Germinal center (tissue), 1 donor: ENCODE data around the gene UGGT1.
A peak's percentile ranks its signal among the peaks of the same experiment; 100 is the strongest.

ENCODE experiments used
- DNase-seq: peaks from one replicate; pipeline ENCODE4 v3.0.0; 2012; ENCODE audit warnings: mixed read lengths, low spot score

The UGGT1 gene, protein sequence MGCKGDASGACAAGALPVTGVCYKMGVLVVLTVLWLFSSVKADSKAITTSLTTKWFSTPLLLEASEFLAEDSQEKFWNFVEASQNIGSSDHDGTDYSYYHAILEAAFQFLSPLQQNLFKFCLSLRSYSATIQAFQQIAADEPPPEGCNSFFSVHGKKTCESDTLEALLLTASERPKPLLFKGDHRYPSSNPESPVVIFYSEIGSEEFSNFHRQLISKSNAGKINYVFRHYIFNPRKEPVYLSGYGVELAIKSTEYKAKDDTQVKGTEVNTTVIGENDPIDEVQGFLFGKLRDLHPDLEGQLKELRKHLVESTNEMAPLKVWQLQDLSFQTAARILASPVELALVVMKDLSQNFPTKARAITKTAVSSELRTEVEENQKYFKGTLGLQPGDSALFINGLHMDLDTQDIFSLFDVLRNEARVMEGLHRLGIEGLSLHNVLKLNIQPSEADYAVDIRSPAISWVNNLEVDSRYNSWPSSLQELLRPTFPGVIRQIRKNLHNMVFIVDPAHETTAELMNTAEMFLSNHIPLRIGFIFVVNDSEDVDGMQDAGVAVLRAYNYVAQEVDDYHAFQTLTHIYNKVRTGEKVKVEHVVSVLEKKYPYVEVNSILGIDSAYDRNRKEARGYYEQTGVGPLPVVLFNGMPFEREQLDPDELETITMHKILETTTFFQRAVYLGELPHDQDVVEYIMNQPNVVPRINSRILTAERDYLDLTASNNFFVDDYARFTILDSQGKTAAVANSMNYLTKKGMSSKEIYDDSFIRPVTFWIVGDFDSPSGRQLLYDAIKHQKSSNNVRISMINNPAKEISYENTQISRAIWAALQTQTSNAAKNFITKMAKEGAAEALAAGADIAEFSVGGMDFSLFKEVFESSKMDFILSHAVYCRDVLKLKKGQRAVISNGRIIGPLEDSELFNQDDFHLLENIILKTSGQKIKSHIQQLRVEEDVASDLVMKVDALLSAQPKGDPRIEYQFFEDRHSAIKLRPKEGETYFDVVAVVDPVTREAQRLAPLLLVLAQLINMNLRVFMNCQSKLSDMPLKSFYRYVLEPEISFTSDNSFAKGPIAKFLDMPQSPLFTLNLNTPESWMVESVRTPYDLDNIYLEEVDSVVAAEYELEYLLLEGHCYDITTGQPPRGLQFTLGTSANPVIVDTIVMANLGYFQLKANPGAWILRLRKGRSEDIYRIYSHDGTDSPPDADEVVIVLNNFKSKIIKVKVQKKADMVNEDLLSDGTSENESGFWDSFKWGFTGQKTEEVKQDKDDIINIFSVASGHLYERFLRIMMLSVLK (N-terminal part only)

GRCh38 chr2:128090945-128091725 lies at the start of gene UGGT1:
Gene UGGT1 (plus strand): TSS chr2:128091200. CDS start chr2:128091358, 158 bp downstream.
- peak; percentile 93 for DNase-seq

DNA sequence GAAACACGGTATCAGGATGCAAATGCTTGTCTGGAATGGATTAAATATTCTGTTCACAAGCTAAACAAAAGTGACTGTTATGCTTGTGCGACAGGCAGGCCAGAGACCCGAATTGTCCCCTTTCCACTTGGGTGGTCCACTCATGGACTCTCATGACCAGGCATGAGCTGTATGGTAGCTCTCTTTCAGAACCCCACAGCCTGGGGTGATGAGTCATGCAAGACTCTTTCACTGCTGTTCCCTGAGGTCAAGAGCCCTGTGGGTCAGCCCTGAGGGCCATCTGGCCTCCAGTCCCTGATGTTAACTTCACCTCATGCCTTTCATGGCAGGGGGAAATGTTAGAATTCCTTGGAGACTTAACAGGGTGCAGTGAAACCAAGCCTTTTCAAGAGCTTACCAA lies 49.4 kb upstream of the UGGT1 start:
- DNase-seq = no peak

GRCh38 chr2:128043041-128043440 lies 48.0 kb upstream of the UGGT1 start:
- no peak for DNase-seq

DNA sequence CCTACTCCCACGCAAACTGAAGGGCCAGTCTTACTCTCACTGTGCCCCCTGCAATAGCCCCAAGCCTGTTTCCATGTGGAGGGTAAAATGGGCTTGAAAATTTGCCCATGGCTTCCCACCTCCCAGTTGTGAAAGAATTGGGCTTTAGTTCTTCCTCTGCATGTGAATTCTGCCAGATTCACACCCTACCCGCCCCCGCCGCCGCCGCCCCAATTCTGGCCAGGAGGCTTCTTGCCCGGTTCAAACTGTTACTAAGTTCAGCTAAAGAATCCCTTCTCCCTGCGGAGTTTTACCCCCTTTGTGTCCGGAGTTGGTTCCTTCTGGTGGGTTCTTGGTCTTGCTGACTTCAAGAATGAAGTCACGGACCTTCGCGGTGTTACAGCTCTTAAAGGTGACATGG lies 37.7 kb upstream of the UGGT1 start:
- no peak for DNase-seq

GRCh38 chr2:128054104-128054885 lies 36.7 kb upstream of the UGGT1 start:
- no peak for DNase-seq

DNA sequence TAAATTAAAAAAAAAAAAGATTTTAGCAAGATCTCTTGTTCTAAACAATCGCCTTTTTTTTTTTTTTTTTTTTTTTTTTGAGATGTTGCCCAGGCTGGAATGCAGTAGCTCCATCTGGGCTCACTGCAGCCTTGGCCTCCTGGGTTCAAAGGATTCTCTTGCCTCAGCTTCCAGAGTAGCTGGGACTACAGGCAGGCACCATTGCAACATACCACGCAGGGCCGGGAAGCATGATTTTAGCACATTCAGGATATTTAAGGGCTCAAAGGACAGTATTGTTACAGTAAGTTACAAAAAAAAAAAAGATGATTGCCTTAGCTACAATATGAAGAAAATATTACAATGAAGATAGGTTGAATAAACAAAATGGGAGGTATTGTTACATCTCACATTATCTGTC lies 33.7 kb upstream of the UGGT1 start:
- DNase-seq = no peak

GRCh38 chr2:128058114-128058513 lies 32.9 kb upstream of the UGGT1 start:
- DNase-seq = no peak

DNA sequence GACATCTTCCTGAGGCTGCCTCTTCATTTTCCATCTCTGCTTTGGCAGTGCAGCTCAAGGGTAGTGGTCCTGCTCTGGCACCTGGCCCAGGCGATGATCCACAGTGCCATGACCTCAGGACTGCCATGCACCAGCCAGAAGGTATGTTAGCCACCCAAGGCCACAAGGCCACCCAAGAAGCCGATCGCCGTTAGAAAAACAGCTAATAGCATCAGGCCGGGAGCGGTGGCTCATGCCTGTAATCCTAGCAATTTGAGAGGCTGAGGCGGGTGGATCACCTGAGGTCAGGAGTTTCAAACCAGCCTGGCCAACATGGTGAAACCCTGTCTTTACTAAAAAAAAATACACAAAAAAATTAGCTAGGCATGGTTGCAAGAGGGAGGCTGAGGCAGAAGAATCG lies 28.4 kb upstream of the UGGT1 start:
- no peak for DNase-seq

DNA sequence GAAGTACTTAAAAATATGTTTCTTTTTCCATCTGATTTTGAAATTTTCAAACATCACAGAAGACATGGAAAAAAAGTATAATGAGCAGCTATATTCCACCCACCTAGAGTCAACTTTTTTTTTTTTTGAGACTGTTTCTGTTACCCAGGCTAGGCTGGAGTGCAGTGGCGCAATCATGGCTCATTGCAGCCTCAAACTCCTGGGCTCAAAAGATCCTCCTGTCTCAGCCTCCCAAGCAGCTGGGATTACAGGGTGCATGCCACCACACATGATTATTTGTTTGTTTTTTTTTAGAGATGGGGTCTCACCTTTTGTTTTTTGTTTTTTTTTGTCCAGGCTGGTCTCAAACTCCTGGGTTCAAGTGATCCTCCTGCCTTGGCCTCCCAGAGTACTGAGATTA lies 26.6 kb upstream of the UGGT1 start:
- DNase-seq = no peak

DNA sequence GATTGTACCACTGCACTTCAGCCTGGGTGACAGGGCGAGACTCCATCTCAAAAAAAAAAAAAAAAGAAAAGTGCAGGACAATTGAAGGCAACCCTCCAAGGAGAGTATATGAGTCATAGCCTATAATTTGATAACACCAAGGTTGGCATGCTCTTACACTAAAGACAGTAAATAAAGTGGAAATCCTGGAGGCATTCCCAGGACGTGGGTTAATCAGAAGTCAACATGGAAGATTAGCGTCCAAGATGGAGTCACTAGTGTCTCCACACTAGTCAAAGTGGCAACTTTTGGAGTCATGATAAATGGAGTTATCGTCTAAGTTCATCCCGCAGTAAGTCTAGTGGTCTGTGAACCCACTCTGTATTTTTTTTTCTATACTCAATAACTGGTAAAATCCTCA lies 21.2 kb upstream of the UGGT1 start:
- no peak for DNase-seq

GRCh38 chr2:128073278-128073677 lies 17.7 kb upstream of the UGGT1 start:
- no peak for DNase-seq

GRCh38 chr2:128076461-128077106 lies 14.4 kb upstream of the UGGT1 start:
- no peak for DNase-seq

- DNase-seq = no peak
Observed at GRCh38 chr2:128084757-128085156, 6.2 kb upstream of the UGGT1 start.

- no peak for DNase-seq
Observed at GRCh38 chr2:128086244-128086643, 4.8 kb upstream of the UGGT1 start.

- DNase-seq = no peak
Observed at GRCh38 chr2:128090575-128090944, 440 bp upstream of the UGGT1 start.

DNA sequence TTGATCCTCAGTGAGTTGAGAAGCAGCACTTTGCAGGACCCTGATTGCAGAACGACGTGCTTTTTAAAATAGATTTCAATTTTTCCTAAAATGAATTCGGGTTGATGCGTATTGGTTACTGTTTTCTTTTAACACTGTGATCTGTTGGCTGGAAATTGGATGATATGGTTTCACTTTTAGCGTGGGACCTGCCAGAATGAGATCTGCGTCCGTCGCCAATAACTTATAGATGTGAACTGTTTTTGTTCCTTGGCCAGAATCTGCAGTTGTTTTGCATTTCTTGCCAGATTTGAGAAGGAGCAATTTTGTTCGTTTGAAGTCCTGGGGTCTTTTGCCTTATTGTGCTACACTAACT lies 703 bp downstream of the UGGT1 start:
- no peak for DNase-seq

- DNase-seq = no peak
Observed at GRCh38 chr2:128092656-128093055, 1.7 kb downstream of the UGGT1 start.

DNA sequence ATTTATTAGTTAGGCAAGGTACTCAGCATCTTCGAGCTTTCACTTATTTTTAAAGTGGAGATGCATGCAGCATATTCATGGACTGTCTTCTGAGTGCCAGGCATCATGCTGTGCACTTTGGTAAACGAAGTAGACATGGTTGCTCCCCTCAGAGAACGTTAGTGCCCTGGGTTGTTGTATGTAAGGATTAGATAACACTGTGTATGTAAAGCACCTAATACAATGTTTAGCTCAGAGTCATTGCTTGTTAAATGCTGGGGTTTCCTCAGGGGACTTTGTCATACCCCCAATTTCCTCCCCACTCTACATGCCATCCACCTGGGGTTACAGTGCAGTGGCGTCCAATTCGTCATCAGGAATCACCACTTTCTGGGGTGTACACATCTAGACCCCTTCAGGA lies 2.8 kb downstream of the UGGT1 start:
- DNase-seq = no peak

- DNase-seq = no peak
Observed at GRCh38 chr2:128095201-128095600, 4.2 kb downstream of the UGGT1 start.

GRCh38 chr2:128103407-128103806 lies 12.4 kb downstream of the UGGT1 start:
- no peak for DNase-seq
